Stomach (tissue), 9 donors: Measurements from ENCODE around the gene MYB. TPM values are rescaled to one million over a fixed set of nuclear protein-coding genes. Genes with fewer than 3 reads are reported as not detected.
A peak's percentile ranks its signal among the peaks of the same experiment; 100 is the strongest.

Experiments
- DNase-seq, 2 donors: peaks; one replicate each; pipeline versions ENCODE4 v3.0.0 to v3.0.0-alpha.2; 2013 to 2019
- H3K27ac ChIP-seq, 5 donors: fragments of 200-600 bp in 4 of 5; sonication (generic) in 4 of 5; one replicate each; pipeline ENCODE4 v1.5.1; 2013 to 2019; ENCODE audit warnings: mild to moderate bottlenecking in 1 of 5, moderate library complexity in 1 of 5
- H3K27me3 ChIP-seq, 3 donors: fragments of 200-600 bp; sonication (generic); one replicate each; pipeline ENCODE4 v1.5.1; 2017 to 2019; ENCODE audit warnings: mixed run types in 1 of 3
- H3K36me3 ChIP-seq, 4 donors: fragments of 200-600 bp; sonication (generic); 1 replicate in 3 of 4; 2 replicates in 1 of 4; pipeline ENCODE4 v1.5.1; 2016 to 2019
- H3K4me1 ChIP-seq, 4 donors: fragments of 200-600 bp; sonication (generic); one replicate each; pipeline ENCODE4 v1.5.1; 2016 to 2019
- H3K4me3 ChIP-seq, 4 donors: fragments of 200-600 bp; sonication (generic) in 3 of 4; one replicate each; pipeline ENCODE4 v1.5.1; 2016 to 2019; ENCODE audit warnings: mild to moderate bottlenecking in 1 of 4
- H3K9me3 ChIP-seq, 4 donors: fragments of 200-600 bp; sonication (generic); one replicate each; pipeline ENCODE4 v1.5.1; 2016 to 2019
- CTCF ChIP-seq, 7 experiments: fragments of 450-650 bp in 4 of 7; fragments of 200-600 bp in 3 of 7; sonication (generic) in 3 of 7; IDR thresholded peaks; one replicate each; pipeline ENCODE4 v1.5.1; 2016 to 2019; ENCODE audit warnings: antibody characterized with exemption in 7 of 7, control low read depth in 2 of 7, mild to moderate bottlenecking in 1 of 7
- EP300 ChIP-seq: sonication (generic); formaldehyde crosslinking; IDR thresholded peaks from one replicate; pipeline ENCODE4 v1.6.1; 2017; ENCODE audit warnings: antibody characterized with exemption
- POLR2A ChIP-seq, 4 donors: fragments of 450-650 bp; IDR thresholded peaks; one replicate each; pipeline ENCODE4 v1.6.1; 2016; ENCODE audit warnings: antibody characterized with exemption in 4 of 4, control low read depth in 2 of 4, mild to moderate bottlenecking in 1 of 4, moderate library complexity in 1 of 4
- POLR2AphosphoS5 ChIP-seq, 3 donors: sonication (generic); formaldehyde crosslinking; IDR thresholded peaks; one replicate each; pipeline ENCODE4 v1.6.1; 2016; ENCODE audit warnings: antibody characterized with exemption in 3 of 3
- WGBS, 5 donors: extraction: QIAGEN DNeasy Blood & Tissue Kit in 3 of 5; methylation state at CpG; one replicate each; pipeline versions ENCODE4 v1.1.5 to v1.1.7; 2013 to 2018; 5-methylcytosine and 5-hydroxymethylcytosine counted together
- intact Hi-C: fragments of 100-400 bp; cut with DNase I; formaldehyde crosslinking; loops from one replicate; pipeline ENCODE4 v1.15.1; 2023; ENCODE audit warnings: low total_unique reads
- polyA plus RNA-seq, 3 donors: library from polyadenylated mRNA; stranded (reverse); fragments of 200-250 nt; gene quantifications; one replicate each; pipeline ENCODE4 v1.2.3, GENCODE V29; 2013
- total RNA-seq, 5 donors: library from RNA; depleted of rRNA; stranded (reverse); fragments of >200 nt; gene quantifications; one replicate each; pipeline versions ENCODE4 v1.1.0 to v1.2.3, GENCODE V29; 2014 to 2016
- donor health status: healthy with polysubstance abuse.
- donor health status: Bipolar disorder and iron deficiency.
- donor health status: healthy.

The MYB gene
- total and polyA plus RNA-seq, 8 donors = 0.56 to 118 (median 2.9) TPM; not detected in 2

GRCh38 chr6:135257631-135258405 lies 76.7 kb downstream of the MYB start:
- intact Hi-C loops = no loop called here
- Histone ChIP-seq H3K4me1 (no peaks in the 10 kb centered on the region), H3K4me3 (no peak overlapping the region), H3K27ac (no peak overlapping the region), H3K27me3 (no peaks in the 10 kb centered on the region), H3K36me3 (no peaks in the 10 kb centered on the region), H3K9me3 (no peaks in the 10 kb centered on the region)
- TF ChIP-seq POLR2A (IDR thresholded peaks at IDR 0.05) (no peak), EP300 (no peak), CTCF (IDR thresholded peaks at IDR 0.05) (no peak), POLR2AphosphoS5 (IDR thresholded peaks at IDR 0.05) (no peak)
- no peak for DNase-seq
- WGBS, 5 donors = 73 to 82% (median 81%) methylated on average over 2 of the region's 2 CpGs

GRCh38 chr6:135258970-135259369 lies 77.9 kb downstream of the MYB start:
- intact Hi-C loops = no loop called here
- 73 to 81% (median 79%) methylated on average over 6 of the region's 6 CpGs for WGBS, 5 donors
- peak in 1 of 2 donors; percentile 16 for DNase-seq
- TF ChIP-seq EP300 (no peak), CTCF (IDR thresholded peaks at IDR 0.05) (no peak), POLR2AphosphoS5 (IDR thresholded peaks at IDR 0.05) (no peak), POLR2A (IDR thresholded peaks at IDR 0.05) (no peak)
- no peaks in the 10 kb centered on the region for H3K9me3 ChIP-seq
- no peak overlapping the region for H3K27ac ChIP-seq
- H3K36me3 ChIP-seq = no peaks in the 10 kb centered on the region
- H3K4me1 ChIP-seq = no peaks in the 10 kb centered on the region
- H3K4me3 ChIP-seq = no peak overlapping the region
- no peaks in the 10 kb centered on the region for H3K27me3 ChIP-seq

- H3K9me3 ChIP-seq = no peaks in the 10 kb centered on the region
- no peaks in the 10 kb centered on the region for H3K27me3 ChIP-seq
- no peaks in the 10 kb centered on the region for H3K4me1 ChIP-seq
- TF ChIP-seq CTCF (IDR thresholded peaks at IDR 0.05) (no peak), POLR2AphosphoS5 (IDR thresholded peaks at IDR 0.05) (no peak), EP300 (no peak), POLR2A (IDR thresholded peaks at IDR 0.05) (no peak)
- H3K4me3 ChIP-seq = no peak overlapping the region
- H3K36me3 ChIP-seq = no peaks in the 10 kb centered on the region
- intact Hi-C loops = no loop called here
- no peak for DNase-seq
- 96 to 98% (median 97%) methylated on average over 4 of the region's 4 CpGs for WGBS, 5 donors
- no peak overlapping the region for H3K27ac ChIP-seq
These were observed 79.5 kb downstream of the MYB start for GRCh38 chr6:135260612-135261011.

GRCh38 chr6:135261872-135262725 lies 81.0 kb downstream of the MYB start:
- DNase-seq = no peak
- Histone ChIP-seq H3K27ac (no peak overlapping the region), H3K36me3 (no peaks in the 10 kb centered on the region), H3K9me3 (no peaks in the 10 kb centered on the region), H3K4me1 (no peaks in the 10 kb centered on the region), H3K27me3 (no peaks in the 10 kb centered on the region), H3K4me3 (no peak overlapping the region)
- intact Hi-C loops = no loop called here
- TF ChIP-seq POLR2AphosphoS5 (IDR thresholded peaks at IDR 0.05) = no peak
- 74 to 82% (median 82%) methylated on average over 15 of the region's 15 CpGs for WGBS, 5 donors
